Tibial nerve (tissue), 4 donors: ENCODE measurements around the gene ALDH3A1.

ENCODE experiments used
- EP300 ChIP-seq, 2 donors: sonication (generic); formaldehyde crosslinking; IDR thresholded peaks; one replicate each; pipeline ENCODE4 v1.6.1; 2017; ENCODE audit warnings: antibody characterized with exemption in 2 of 2, mild to moderate bottlenecking in 1 of 2
- POLR2A ChIP-seq, 2 donors: fragments of 450-650 bp; IDR thresholded peaks; one replicate each; pipeline ENCODE4 v1.6.1; 2017; ENCODE audit warnings: antibody characterized with exemption in 2 of 2, mild to moderate bottlenecking in 2 of 2, moderate library complexity in 2 of 2
- TF ChIP-seq, protein P1 (sequence below), 5 experiments: fragments of 200-600 bp in 3 of 5; fragments of 450-650 bp in 2 of 5; sonication (generic) in 3 of 5; IDR thresholded peaks; one replicate each; pipeline ENCODE4 v1.5.1; 2016 to 2019; ENCODE audit warnings: antibody characterized with exemption in 5 of 5, mild to moderate bottlenecking in 3 of 5, moderate library complexity in 2 of 5

DNA sequence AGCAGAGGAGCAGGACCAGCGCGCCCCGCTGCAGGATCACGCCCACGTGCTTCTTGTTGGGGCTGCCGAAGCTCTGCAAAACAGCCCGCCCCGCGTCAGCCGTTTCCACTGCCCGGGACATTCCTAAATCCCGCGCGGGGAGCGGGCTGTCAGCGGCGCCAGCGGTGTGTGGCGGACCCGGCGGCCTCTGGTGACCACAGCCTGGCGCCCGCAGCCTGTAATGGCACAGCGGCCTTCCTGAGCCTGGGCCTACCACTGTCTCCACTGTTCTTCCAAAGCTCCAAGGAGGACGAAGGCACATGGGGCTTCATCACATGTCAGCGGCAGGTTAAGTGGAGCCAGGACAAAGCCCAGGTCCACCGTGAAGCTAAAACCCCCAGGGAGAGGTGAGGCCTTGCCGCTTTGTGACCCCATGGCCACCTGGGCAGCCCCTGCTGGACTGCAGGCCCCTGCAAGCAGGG, 34.2 kb downstream of the ALDH3A1 start:
- TF ChIP-seq, protein P1, sequence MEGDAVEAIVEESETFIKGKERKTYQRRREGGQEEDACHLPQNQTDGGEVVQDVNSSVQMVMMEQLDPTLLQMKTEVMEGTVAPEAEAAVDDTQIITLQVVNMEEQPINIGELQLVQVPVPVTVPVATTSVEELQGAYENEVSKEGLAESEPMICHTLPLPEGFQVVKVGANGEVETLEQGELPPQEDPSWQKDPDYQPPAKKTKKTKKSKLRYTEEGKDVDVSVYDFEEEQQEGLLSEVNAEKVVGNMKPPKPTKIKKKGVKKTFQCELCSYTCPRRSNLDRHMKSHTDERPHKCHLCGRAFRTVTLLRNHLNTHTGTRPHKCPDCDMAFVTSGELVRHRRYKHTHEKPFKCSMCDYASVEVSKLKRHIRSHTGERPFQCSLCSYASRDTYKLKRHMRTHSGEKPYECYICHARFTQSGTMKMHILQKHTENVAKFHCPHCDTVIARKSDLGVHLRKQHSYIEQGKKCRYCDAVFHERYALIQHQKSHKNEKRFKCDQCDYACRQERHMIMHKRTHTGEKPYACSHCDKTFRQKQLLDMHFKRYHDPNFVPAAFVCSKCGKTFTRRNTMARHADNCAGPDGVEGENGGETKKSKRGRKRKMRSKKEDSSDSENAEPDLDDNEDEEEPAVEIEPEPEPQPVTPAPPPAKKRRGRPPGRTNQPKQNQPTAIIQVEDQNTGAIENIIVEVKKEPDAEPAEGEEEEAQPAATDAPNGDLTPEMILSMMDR (IDR thresholded peaks at IDR 0.05) = no peak
- TF ChIP-seq EP300 (IDR thresholded peaks at IDR 0.05) (no peak), POLR2A (IDR thresholded peaks at IDR 0.05) (no peak)
